Uterus (tissue), 4 donors: ENCODE data around the gene EIF5. TPM values are rescaled to one million over a fixed set of nuclear protein-coding genes. Genes with fewer than 3 reads are reported as not detected.

ENCODE experiments used
- DNase-seq, 2 donors: peaks; one replicate each; pipeline ENCODE4 v3.0.0-alpha.2; 2019 to 2020
- H3K27ac ChIP-seq, 2 donors: fragments of 200-600 bp; sonication (generic); 1 replicate in 1 of 2; 2 replicates in 1 of 2; pipeline ENCODE4 v1.5.1; 2016 to 2018
- H3K27me3 ChIP-seq, 2 donors: fragments of 200-600 bp; sonication (generic); one replicate each; pipeline ENCODE4 v1.5.1; 2018 to 2019; ENCODE audit warnings: control low read depth in 1 of 2
- H3K36me3 ChIP-seq, 2 donors: fragments of 200-600 bp; sonication (generic); one replicate each; pipeline ENCODE4 v1.5.1; 2019; ENCODE audit warnings: control low read depth in 1 of 2
- H3K4me1 ChIP-seq, 2 donors: fragments of 200-600 bp; sonication (generic); one replicate each; pipeline ENCODE4 v1.5.1; 2018 to 2019; ENCODE audit warnings: control low read depth in 1 of 2
- H3K4me3 ChIP-seq, 2 donors: fragments of 200-600 bp; sonication (generic); 1 replicate in 1 of 2; 2 replicates in 1 of 2; pipeline ENCODE4 v1.5.1; 2018 to 2019; ENCODE audit warnings: mild to moderate bottlenecking in 1 of 2
- H3K9me3 ChIP-seq, 2 donors: fragments of 200-600 bp; sonication (generic); one replicate each; pipeline ENCODE4 v1.5.1; 2019; ENCODE audit warnings: control low read depth in 1 of 2
- CTCF ChIP-seq, 4 experiments: fragments of 200-600 bp in 2 of 4; fragments of 450-650 bp in 2 of 4; sonication (generic) in 2 of 4; IDR thresholded peaks; one replicate each; pipeline ENCODE4 v1.5.1; 2016 to 2019; ENCODE audit warnings: antibody characterized with exemption in 4 of 4, mild to moderate bottlenecking in 2 of 4, moderate library complexity in 1 of 4
- POLR2A ChIP-seq, 2 donors: fragments of 450-650 bp; IDR thresholded peaks; one replicate each; pipeline ENCODE4 v1.6.1; 2016; ENCODE audit warnings: antibody characterized with exemption in 2 of 2, mild to moderate bottlenecking in 1 of 2, moderate library complexity in 1 of 2
- intact Hi-C: fragments of 100-400 bp; cut with DNase I; formaldehyde crosslinking; loops from one replicate; pipeline ENCODE4 v1.15.1; 2023; ENCODE audit warnings: low total_unique reads
- total RNA-seq, 4 donors: library from RNA; depleted of rRNA in 3 of 4; stranded (reverse); fragments of >200 nt in 3 of 4; gene quantifications; one replicate each; pipeline versions ENCODE4 v1.1.0 to v1.2.4, GENCODE V29; 2014 to 2023
- donor health status: DM: yes; HTN: yes; CAD: no.

The EIF5 gene
- total RNA-seq, 4 donors from 2014 or later: 66.5 to 159 (median 113) TPM

- intact Hi-C loops: no loop called here
- TF ChIP-seq POLR2A (IDR thresholded peaks at IDR 0.05) (no peak), CTCF (IDR thresholded peaks at IDR 0.05) (no peak)
- DNase-seq: no peak
- Histone ChIP-seq H3K9me3 (no peaks in the 10 kb centered on the region), H3K4me1 (no peaks in the 10 kb centered on the region), H3K4me3 (no peak overlapping the region), H3K27ac (no peak overlapping the region), H3K36me3 (no peaks in the 10 kb centered on the region), H3K27me3 (no peaks in the 10 kb centered on the region)
These were observed 40.1 kb downstream of the EIF5 start for GRCh38 chr14:103374121-103374520.

- Histone ChIP-seq H3K4me1 (no peaks in the 10 kb centered on the region), H3K27me3 (no peaks in the 10 kb centered on the region), H3K9me3 (no peaks in the 10 kb centered on the region), H3K4me3 (no peak overlapping the region), H3K36me3 (no peaks in the 10 kb centered on the region), H3K27ac (no peak overlapping the region)
- DNase-seq: no peak
- TF ChIP-seq CTCF (IDR thresholded peaks at IDR 0.05): no peak
- TF ChIP-seq POLR2A (IDR thresholded peaks at IDR 0.05): no peak
- intact Hi-C loops: no loop called here
These were observed 43.5 kb downstream of the EIF5 start for GRCh38 chr14:103377522-103378037.

- intact Hi-C loops: no loop called here
- DNase-seq: no peak
- Histone ChIP-seq H3K4me1 (no peaks in the 10 kb centered on the region), H3K36me3 (no peaks in the 10 kb centered on the region), H3K27me3 (no peaks in the 10 kb centered on the region), H3K4me3 (no peak overlapping the region), H3K9me3 (no peaks in the 10 kb centered on the region), H3K27ac (no peak overlapping the region)
- TF ChIP-seq POLR2A (IDR thresholded peaks at IDR 0.05) (no peak), CTCF (IDR thresholded peaks at IDR 0.05) (no peak)
These were observed 44.2 kb downstream of the EIF5 start for GRCh38 chr14:103378038-103378854.

- H3K9me3 ChIP-seq: no peaks in the 10 kb centered on the region
- H3K4me1 ChIP-seq: peaks cover 0 to 6% of the 10 kb centered on the region in 2 donors
- H3K36me3 ChIP-seq: no peaks in the 10 kb centered on the region
- H3K27me3 ChIP-seq: no peaks in the 10 kb centered on the region
- H3K4me3 ChIP-seq: no peak overlapping the region
- DNase-seq: no peak
- TF ChIP-seq POLR2A (IDR thresholded peaks at IDR 0.05) (no peak), CTCF (IDR thresholded peaks at IDR 0.05) (no peak)
- intact Hi-C loops: no loop called here
- no peak overlapping the region for H3K27ac ChIP-seq
These were observed 46.8 kb downstream of the EIF5 start for GRCh38 chr14:103380719-103381377.

- Histone ChIP-seq H3K27ac (no peak overlapping the region), H3K4me1 (peaks cover 0 to 6% of the 10 kb centered on the region in 2 donors), H3K36me3 (no peaks in the 10 kb centered on the region), H3K4me3 (no peak overlapping the region), H3K27me3 (no peaks in the 10 kb centered on the region), H3K9me3 (no peaks in the 10 kb centered on the region)
- DNase-seq: no peak
- TF ChIP-seq POLR2A (IDR thresholded peaks at IDR 0.05) (no peak), CTCF (IDR thresholded peaks at IDR 0.05) (no peak)
- intact Hi-C loops: no loop called here
These were observed 48.3 kb downstream of the EIF5 start for GRCh38 chr14:103382376-103382775.
